Body of pancreas (tissue), 4 donors: ENCODE measurements around the gene RPP40. TPM values are rescaled to one million over a fixed set of nuclear protein-coding genes. Genes with fewer than 3 reads are reported as not detected.

Experiments
- ATAC-seq: fragments of 150-250 bp; one replicate; pipeline ENCODE4 v1.9.1; 2016
- DNase-seq, 4 donors: peaks; one replicate each; pipeline ENCODE4 v3.0.0-alpha.2; 2019
- H3K27ac ChIP-seq, 4 donors: fragments of 200-600 bp; sonication (generic); 1 replicate in 3 of 4; 2 replicates in 1 of 4; pipeline versions ENCODE4 v1.5.1 to v1.6.1; 2016 to 2019; ENCODE audit warnings: mild to moderate bottlenecking in 1 of 4, mixed read lengths in 1 of 4, moderate library complexity in 1 of 4
- H3K27me3 ChIP-seq, 2 donors: fragments of 200-600 bp; sonication (generic); one replicate each; pipeline ENCODE4 v1.6.0; 2016; ENCODE audit warnings: mild to moderate bottlenecking in 1 of 2
- H3K36me3 ChIP-seq, 2 donors: fragments of 200-600 bp; sonication (generic); replicated peaks in 1 of 2; 2 replicates each; pipeline ENCODE4 v1.5.1; 2016; ENCODE audit warnings: low read depth in 2 of 2; ENCODE audit not compliant: insufficient read depth in 1 of 2
- H3K4me1 ChIP-seq: fragments of 200-600 bp; sonication (generic); one replicate; pipeline ENCODE4 v1.6.0; 2016
- H3K4me3 ChIP-seq, 2 donors: fragments of 200-600 bp; sonication (generic); 1 replicate in 1 of 2; 2 replicates in 1 of 2; pipeline ENCODE4 v1.5.1; 2016 to 2019
- H3K9me3 ChIP-seq, 3 donors: fragments of 200-600 bp; sonication (generic); 1 replicate in 2 of 3; 2 replicates in 1 of 3; pipeline ENCODE4 v1.5.1; 2016
- CTCF ChIP-seq, 7 experiments: fragments of 450-650 bp in 4 of 7; fragments of 200-600 bp in 3 of 7; sonication (generic) in 3 of 7; IDR thresholded peaks; one replicate each; pipeline ENCODE4 v1.5.1; 2016 to 2019; ENCODE audit warnings: antibody characterized with exemption in 7 of 7
- POLR2A ChIP-seq, 3 donors: fragments of 450-650 bp; IDR thresholded peaks; one replicate each; pipeline ENCODE4 v1.6.1; 2016; ENCODE audit warnings: antibody characterized with exemption in 3 of 3, mild to moderate bottlenecking in 2 of 3
- WGBS, 2 donors: methylation state at CpG; one replicate each; pipeline ENCODE4 v1.1.5; 2017; 5-methylcytosine and 5-hydroxymethylcytosine counted together
- intact Hi-C: fragments of 100-400 bp; cut with DNase I; formaldehyde crosslinking; loops from one replicate; pipeline ENCODE4 v1.15.1; 2023
- total RNA-seq, 2 donors: library from RNA; depleted of rRNA; stranded (reverse); fragments of >200 nt; gene quantifications; one replicate each; pipeline ENCODE4 v1.1.0, GENCODE V29; 2016

Gene RPP40
- total RNA-seq, 2 donors from 2014 or later: 4.9 to 7.8 TPM

GRCh38 chr6:4981761-4982160 is 22.1 kb downstream of the RPP40 start:
- no peak for TF ChIP-seq CTCF (IDR thresholded peaks at IDR 0.05)
- TF ChIP-seq POLR2A (IDR thresholded peaks at IDR 0.05): no peak
- no peak overlapping the region for H3K4me3 ChIP-seq
- intact Hi-C loops: no loop called here
- H3K4me1 ChIP-seq: no peaks in the 10 kb centered on the region
- no peaks in the 10 kb centered on the region for H3K27me3 ChIP-seq
- H3K36me3 ChIP-seq: no peaks in the 10 kb centered on the region
- 34 to 51% methylated on average over 6 of the region's 6 CpGs for WGBS, 2 donors
- DNase-seq (no peak), ATAC-seq (no peak)
- no peak overlapping the region for H3K27ac ChIP-seq
- H3K9me3 ChIP-seq: peaks cover 0 to 11% (median 0%) of the 10 kb centered on the region in 3 donors

GRCh38 chr6:4979426-4979825 is 24.4 kb downstream of the RPP40 start:
- Histone ChIP-seq H3K27ac (no peak overlapping the region), H3K9me3 (peaks cover 0 to 11% (median 0%) of the 10 kb centered on the region in 3 donors), H3K4me3 (no peak overlapping the region), H3K27me3 (no peaks in the 10 kb centered on the region), H3K4me1 (no peaks in the 10 kb centered on the region), H3K36me3 (no peaks in the 10 kb centered on the region)
- 56 to 60% methylated on average over 3 of the region's 3 CpGs for WGBS, 2 donors
- DNase-seq (no peak), ATAC-seq (no peak)
- no peak for TF ChIP-seq POLR2A (IDR thresholded peaks at IDR 0.05)
- no peak for TF ChIP-seq CTCF (IDR thresholded peaks at IDR 0.05)
- intact Hi-C loops: no loop called here

- no peak overlapping the region for H3K4me3 ChIP-seq
- H3K9me3 ChIP-seq: peaks cover 0 to 11% (median 0%) of the 10 kb centered on the region in 3 donors
- H3K27ac ChIP-seq: no peak overlapping the region
- no peaks in the 10 kb centered on the region for H3K4me1 ChIP-seq
- DNase-seq (no peak), ATAC-seq (no peak)
- TF ChIP-seq CTCF (IDR thresholded peaks at IDR 0.05) (no peak), POLR2A (IDR thresholded peaks at IDR 0.05) (no peak)
- intact Hi-C loops: no loop called here
- H3K36me3 ChIP-seq: no peaks in the 10 kb centered on the region
- WGBS, 2 donors: 58 to 61% methylated on average over 5 of the region's 5 CpGs
- no peaks in the 10 kb centered on the region for H3K27me3 ChIP-seq
Measured at GRCh38 chr6:4977468-4977867, 26.4 kb downstream of the RPP40 start.

- WGBS, 2 donors: 58 to 59% methylated on average over 3 of the region's 3 CpGs
- intact Hi-C loops: no loop called here
- no peak for DNase-seq
- Histone ChIP-seq H3K4me1 (no peaks in the 10 kb centered on the region), H3K4me3 (no peak overlapping the region), H3K9me3 (peaks cover 0 to 11% (median 0%) of the 10 kb centered on the region in 3 donors), H3K27ac (no peak overlapping the region), H3K27me3 (no peaks in the 10 kb centered on the region), H3K36me3 (no peaks in the 10 kb centered on the region)
- no peak for TF ChIP-seq CTCF (IDR thresholded peaks at IDR 0.05)
- no peak for TF ChIP-seq POLR2A (IDR thresholded peaks at IDR 0.05)
- ATAC-seq: no peak
Measured at GRCh38 chr6:4975506-4975905, 28.3 kb downstream of the RPP40 start.

- H3K27ac ChIP-seq: no peak overlapping the region
- WGBS, 2 donors: 70 to 74% methylated on average over 7 to 8 of the region's 8 CpGs
- ATAC-seq (no peak), DNase-seq (no peak)
- no peaks in the 10 kb centered on the region for H3K36me3 ChIP-seq
- intact Hi-C loops: no loop called here
- H3K4me3 ChIP-seq: no peak overlapping the region
- H3K27me3 ChIP-seq: no peaks in the 10 kb centered on the region
- TF ChIP-seq POLR2A (IDR thresholded peaks at IDR 0.05): no peak
- no peak for TF ChIP-seq CTCF (IDR thresholded peaks at IDR 0.05)
- no peaks in the 10 kb centered on the region for H3K4me1 ChIP-seq
- peaks cover 0 to 7% (median 0%) of the 10 kb centered on the region in 3 donors for H3K9me3 ChIP-seq
Measured at GRCh38 chr6:4974962-4975361, 28.9 kb downstream of the RPP40 start.
